GM12878 (cell line): Measurements from ENCODE around the gene EMP2. TPM values are rescaled to one million over a fixed set of nuclear protein-coding genes. Genes with fewer than 3 reads are reported as not detected.

Source experiments
- ATAC-seq: fragments of 200-7000 bp; cut with Tn5 transposase; 3 replicates; pipeline ENCODE4 v1.9.1; 2020; ENCODE audit warnings: mild to moderate bottlenecking, moderate library complexity
- BruUV-seq: library from RNA; stranded (reverse); fragments of 400-500 nt; replicated peaks from 2 replicates; lab custom pipeline; 2021; lab: Mats Ljungman, UMichigan
- CTCF ChIA-PET: fragments of 300-600 bp; sonication (Branson Sonifier 250); formaldehyde crosslinking; extraction: SDS; loops from one replicate; lab custom pipeline; 2021; ENCODE audit warnings: inconsistent platforms; lab: Yijun Ruan, JAX
- POLR2A ChIA-PET: fragments of 350-600 bp; formaldehyde crosslinking; extraction: SDS; loops from one replicate; lab custom pipeline; 2021; ENCODE audit warnings: inconsistent platforms; lab: Charles Lee
- RAD21 ChIA-PET: fragments of 300-600 bp; sonication (Branson Sonifier 250); formaldehyde crosslinking; loops from one replicate; lab custom pipeline; 2023; ENCODE audit warnings: antibody characterized with exemption; ENCODE audit not compliant: unreplicated experiment; lab: Charles Lee
- SMC1A ChIA-PET: fragments of 300-600 bp; sonication (Branson Sonifier 250); formaldehyde crosslinking; loops from one replicate; lab custom pipeline; 2023; ENCODE audit not compliant: unreplicated experiment, uncharacterized antibody; lab: Charles Lee
- DNase-seq: peaks from one replicate; pipeline ENCODE4 v3.0.0-alpha.2; 2011; ENCODE audit warnings: low read depth, low spot score
- FAIRE-seq: peaks from 3 replicates; lab custom pipeline; 2011; peaks lifted over from hg19 to GRCh38; lab: Jason Lieb, UNC
- H2AFZ ChIP-seq: 2 replicates; pipeline ENCODE4 v1.6.0; 2011; ENCODE audit warnings: low read depth, low read length, control low read depth; ENCODE audit not compliant: control insufficient read depth
- H3K27ac ChIP-seq: 2 replicates; pipeline ENCODE4 v1.5.1; 2011; ENCODE audit warnings: control low read depth; ENCODE audit not compliant: control insufficient read depth, insufficient read depth
- H3K27me3 ChIP-seq, 2 experiments: replicated peaks in 1 of 2; 2 replicates each; pipeline versions ENCODE4 v1.6.0 to v1.6.1; 2011; ENCODE audit warnings: low read length in 1 of 2; ENCODE audit not compliant: control insufficient read depth in 2 of 2, insufficient read depth in 2 of 2
- H3K36me3 ChIP-seq, 2 experiments: 2 replicates each; pipeline ENCODE4 v1.5.1; 2011; ENCODE audit warnings: low read length in 1 of 2; ENCODE audit not compliant: control insufficient read depth in 2 of 2, insufficient read depth in 2 of 2
- H3K4me1 ChIP-seq: 2 replicates; pipeline ENCODE4 v1.6.1; 2011; ENCODE audit warnings: mild to moderate bottlenecking, low read length, moderate library complexity, mixed read lengths; ENCODE audit not compliant: control insufficient read depth, insufficient read depth
- H3K4me2 ChIP-seq: 2 replicates; pipeline ENCODE4 v1.6.0; 2011; ENCODE audit warnings: control low read depth; ENCODE audit not compliant: control insufficient read depth, insufficient read depth
- H3K4me3 ChIP-seq: fragments of 200-600 bp; sonication (generic); 2 replicates; pipeline ENCODE4 v1.5.1; 2016
- H3K79me2 ChIP-seq: 2 replicates; pipeline ENCODE4 v1.6.0; 2011; ENCODE audit warnings: low read length; ENCODE audit not compliant: control insufficient read depth, insufficient read depth
- H3K9ac ChIP-seq: 2 replicates; pipeline ENCODE4 v1.8.0; 2011; ENCODE audit warnings: low read length, control low read depth, mixed read lengths; ENCODE audit not compliant: control insufficient read depth, insufficient read depth
- H3K9me3 ChIP-seq: replicated peaks from 3 replicates; pipeline ENCODE4 v1.5.1; 2011; ENCODE audit warnings: mild to moderate bottlenecking, low read length; ENCODE audit not compliant: control insufficient read depth, insufficient read depth
- H4K20me1 ChIP-seq: 2 replicates; pipeline ENCODE4 v1.6.0; 2011; ENCODE audit not compliant: control insufficient read depth, insufficient read depth
- BRCA1 ChIP-seq: IDR thresholded peaks from 2 replicates; pipeline ENCODE4 v1.6.1; 2011; ENCODE audit warnings: low read depth, low read length, improper control_type of control experiment
- CREM ChIP-seq: IDR thresholded peaks from 2 replicates; pipeline ENCODE4 v1.6.1; 2014; ENCODE audit warnings: antibody characterized with exemption, low read depth
- ETV6 ChIP-seq, 2 experiments: fragments of 450-650 bp in 1 of 2; IDR thresholded peaks in 1 of 2; conservative IDR thresholded peaks in 1 of 2; 2 replicates each; pipeline ENCODE4 v1.6.1; 2014; ENCODE audit warnings: antibody characterized with exemption in 1 of 2, borderline replicate concordance in 1 of 2, low read depth in 1 of 2, mild to moderate bottlenecking in 1 of 2, moderate library complexity in 1 of 2
- JUNB ChIP-seq: IDR thresholded peaks from 2 replicates; pipeline ENCODE4 v1.6.1; 2016; ENCODE audit warnings: antibody characterized with exemption, mild to moderate bottlenecking
- MYC ChIP-seq: IDR thresholded peaks from 2 replicates; pipeline ENCODE4 v1.6.1; 2011; ENCODE audit warnings: mild to moderate bottlenecking, low read length, moderate library complexity, inconsistent platforms; ENCODE audit not compliant: insufficient read depth, insufficient replicate concordance, insufficient read length, severe bottlenecking
- NR2C2 ChIP-seq: IDR thresholded peaks from 2 replicates; pipeline ENCODE4 v1.6.1; 2011; ENCODE audit warnings: borderline replicate concordance, low read depth; ENCODE audit not compliant: control insufficient read depth, insufficient read length
- STAT3 ChIP-seq: IDR thresholded peaks from 2 replicates; pipeline ENCODE4 v1.6.1; 2011; ENCODE audit warnings: low read depth, low read length, improper control_type of control experiment
- ZZZ3 ChIP-seq: IDR thresholded peaks from 2 replicates; pipeline ENCODE4 v1.6.1; 2011; ENCODE audit warnings: low read depth; ENCODE audit not compliant: control insufficient read depth, insufficient read length
- WGBS: methylation state at CpG from one replicate; pipeline ENCODE4 v1.1.6; 2016; ENCODE audit warnings: low lambda C conversion rate; ENCODE audit not compliant: insufficient replicate concordance, insufficient coverage; ENCODE audit errors: missing lambda C conversion rate; 5-methylcytosine and 5-hydroxymethylcytosine counted together
- in situ Hi-C: fragments of 300-500 bp; cut with MboI; formaldehyde crosslinking; loops from 9 replicates; pipeline ENCODE4 v1.14.3; 2018; ENCODE audit warnings: mixed read lengths
- intact Hi-C: fragments of 100-400 bp; cut with micrococcal nuclease; formaldehyde crosslinking; loops from one replicate; pipeline ENCODE4 v1.14.2; 2022; ENCODE audit not compliant: unreplicated experiment
- polyA plus RNA-seq, 11 experiments: library from polyadenylated mRNA; depleted of rRNA in 4 of 11; unstranded in 6 of 11; stranded (reverse) in 5 of 11; fragments of >200 nt; fragmentation: Nextera tagmentation in 4 of 11; fragmentation: Illumina TruSeq in 1 of 11; extraction: Ambion mirVana in 4 of 11; extraction: Trizol in 1 of 11; gene quantifications; 1 replicate in 1 of 11; 2 replicates in 10 of 11; pipeline versions ENCODE4 v1.2.1 to v1.2.3, GENCODE V29; 2011 to 2016; ENCODE audit warnings: inconsistent platforms in 2 of 11, missing spikeins in 2 of 11, low read depth in 1 of 11
- total RNA-seq, 4 experiments: library from RNA; depleted of rRNA in 3 of 4; stranded (reverse); fragments of >200 nt in 3 of 4; fragmentation: Illumina TruSeq in 1 of 4; extraction: Trizol in 1 of 4; gene quantifications; 2 replicates each; pipeline versions ENCODE4 v1.2.1 to v1.2.3, GENCODE V29; 2013 to 2021
- TF ChIP-seq, protein P1 (sequence below): fragments of 450-650 bp; IDR thresholded peaks from 2 replicates; pipeline ENCODE4 v1.6.1; 2018; ENCODE audit warnings: mild to moderate bottlenecking, low read depth, moderate library complexity; ENCODE audit not compliant: partially characterized antibody
- TF ChIP-seq, protein P2 (sequence below): fragments of 450-650 bp; IDR thresholded peaks from 2 replicates; pipeline ENCODE4 v1.6.1; 2017; ENCODE audit warnings: mild to moderate bottlenecking
- TF ChIP-seq, protein P3 (sequence below): IDR thresholded peaks from 2 replicates; pipeline ENCODE4 v1.6.1; 2011; ENCODE audit warnings: mild to moderate bottlenecking, low read depth, low read length, moderate library complexity; ENCODE audit not compliant: insufficient replicate concordance
- TF ChIP-seq, protein P4 (sequence below): fragments of 450-650 bp; IDR thresholded peaks from 2 replicates; pipeline ENCODE4 v1.6.1; 2017; ENCODE audit warnings: mild to moderate bottlenecking, moderate library complexity

Gene EMP2
- total and polyA plus RNA-seq, 10 of the 15 experiments (the other 5 are each of a cell fraction or from before 2014, with no cell fraction given) = 0.41 to 10.4 (median 3.8) TPM

DNA sequence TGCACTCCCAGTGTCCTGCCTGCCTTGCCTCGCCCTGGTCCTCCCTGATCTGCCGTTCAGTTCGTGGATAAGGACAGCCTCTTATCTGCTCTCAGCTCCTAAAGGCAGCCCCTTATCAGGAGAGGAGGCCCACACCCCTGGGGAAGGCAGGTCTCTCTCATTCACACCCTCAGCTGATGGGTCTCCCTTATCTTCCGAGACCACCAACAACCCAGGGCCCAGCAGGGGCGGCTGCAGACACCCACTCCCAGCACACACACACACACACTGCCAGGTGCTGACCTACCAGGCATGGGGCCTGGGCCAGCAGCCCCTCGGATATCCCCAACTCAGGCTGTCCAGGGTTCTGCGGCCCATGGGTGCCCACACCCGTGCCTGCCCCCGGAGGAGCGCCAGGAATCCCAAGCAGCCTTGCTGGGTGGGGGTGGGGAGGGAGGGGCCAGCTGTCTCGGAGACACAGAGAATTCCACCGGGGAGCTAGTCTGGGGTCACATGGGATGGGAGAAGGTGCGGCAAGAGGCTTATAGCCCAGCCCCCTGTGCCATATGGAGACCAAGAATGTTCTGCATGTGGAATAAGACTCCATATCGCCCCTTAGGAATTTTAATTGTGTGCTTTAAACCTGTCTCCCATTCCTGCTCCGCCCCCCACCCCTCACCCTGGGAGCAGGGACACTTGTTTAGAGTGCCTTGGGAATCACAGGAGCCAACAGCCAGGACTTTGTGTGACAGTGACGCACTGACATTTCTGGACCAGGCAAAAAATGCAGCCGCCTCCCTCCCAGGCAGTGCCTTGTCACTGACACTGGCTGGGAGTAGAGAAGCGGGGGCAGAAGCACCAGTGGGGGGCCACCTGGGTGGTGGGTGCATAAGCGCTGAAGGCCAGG, 41.9 kb upstream of the EMP2 start:
- Histone ChIP-seq H3K9me3 (no peaks in the 10 kb centered on the region), H3K4me3 (no peak overlapping the region), H2AFZ (no peak overlapping the region), H3K79me2 (no peaks in the 10 kb centered on the region), H3K36me3 (no peaks in the 10 kb centered on the region), H3K27me3 (peaks cover 0 to 5% of the 10 kb centered on the region in 2 experiments; a peak in 1 of 4 replicates), H4K20me1 (no peaks in the 10 kb centered on the region), H3K4me2 (no peak overlapping the region), H3K9ac (no peak overlapping the region), H3K4me1 (peaks cover 6% of the 10 kb centered on the region), H3K27ac (no peak overlapping the region)
- BruUV-seq = no TSS peak
- in situ Hi-C loops (no loop called here), intact Hi-C loops (no loop called here)
- ChIA-PET RAD21 (no interaction called here), POLR2A (no interaction called here), SMC1A (no interaction called here), CTCF (no interaction called here)
- DNase-seq = no peak
- ATAC-seq = no peak
- no peak for FAIRE-seq
- WGBS = 43% methylated on average over 19 of the region's 19 CpGs
- TF ChIP-seq MYC (no peak), CREM (no peak), JUNB (no peak), ETV6 (conservative IDR thresholded peaks at IDR 0.05 in 1 of 2, IDR thresholded peaks at IDR 0.05 in 1 of 2; ENCODE audit: borderline replicate concordance in 1 of 2, low read depth in 1 of 2) (no peak), BRCA1 (no peak), STAT3 (no peak), NR2C2 (no peak), ZZZ3 (no peak)
- TF ChIP-seq, protein P1, sequence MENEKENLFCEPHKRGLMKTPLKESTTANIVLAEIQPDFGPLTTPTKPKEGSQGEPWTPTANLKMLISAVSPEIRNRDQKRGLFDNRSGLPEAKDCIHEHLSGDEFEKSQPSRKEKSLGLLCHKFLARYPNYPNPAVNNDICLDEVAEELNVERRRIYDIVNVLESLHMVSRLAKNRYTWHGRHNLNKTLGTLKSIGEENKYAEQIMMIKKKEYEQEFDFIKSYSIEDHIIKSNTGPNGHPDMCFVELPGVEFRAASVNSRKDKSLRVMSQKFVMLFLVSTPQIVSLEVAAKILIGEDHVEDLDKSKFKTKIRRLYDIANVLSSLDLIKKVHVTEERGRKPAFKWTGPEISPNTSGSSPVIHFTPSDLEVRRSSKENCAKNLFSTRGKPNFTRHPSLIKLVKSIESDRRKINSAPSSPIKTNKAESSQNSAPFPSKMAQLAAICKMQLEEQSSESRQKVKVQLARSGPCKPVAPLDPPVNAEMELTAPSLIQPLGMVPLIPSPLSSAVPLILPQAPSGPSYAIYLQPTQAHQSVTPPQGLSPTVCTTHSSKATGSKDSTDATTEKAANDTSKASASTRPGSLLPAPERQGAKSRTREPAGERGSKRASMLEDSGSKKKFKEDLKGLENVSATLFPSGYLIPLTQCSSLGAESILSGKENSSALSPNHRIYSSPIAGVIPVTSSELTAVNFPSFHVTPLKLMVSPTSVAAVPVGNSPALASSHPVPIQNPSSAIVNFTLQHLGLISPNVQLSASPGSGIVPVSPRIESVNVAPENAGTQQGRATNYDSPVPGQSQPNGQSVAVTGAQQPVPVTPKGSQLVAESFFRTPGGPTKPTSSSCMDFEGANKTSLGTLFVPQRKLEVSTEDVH = no peak
- TF ChIP-seq, protein P2, sequence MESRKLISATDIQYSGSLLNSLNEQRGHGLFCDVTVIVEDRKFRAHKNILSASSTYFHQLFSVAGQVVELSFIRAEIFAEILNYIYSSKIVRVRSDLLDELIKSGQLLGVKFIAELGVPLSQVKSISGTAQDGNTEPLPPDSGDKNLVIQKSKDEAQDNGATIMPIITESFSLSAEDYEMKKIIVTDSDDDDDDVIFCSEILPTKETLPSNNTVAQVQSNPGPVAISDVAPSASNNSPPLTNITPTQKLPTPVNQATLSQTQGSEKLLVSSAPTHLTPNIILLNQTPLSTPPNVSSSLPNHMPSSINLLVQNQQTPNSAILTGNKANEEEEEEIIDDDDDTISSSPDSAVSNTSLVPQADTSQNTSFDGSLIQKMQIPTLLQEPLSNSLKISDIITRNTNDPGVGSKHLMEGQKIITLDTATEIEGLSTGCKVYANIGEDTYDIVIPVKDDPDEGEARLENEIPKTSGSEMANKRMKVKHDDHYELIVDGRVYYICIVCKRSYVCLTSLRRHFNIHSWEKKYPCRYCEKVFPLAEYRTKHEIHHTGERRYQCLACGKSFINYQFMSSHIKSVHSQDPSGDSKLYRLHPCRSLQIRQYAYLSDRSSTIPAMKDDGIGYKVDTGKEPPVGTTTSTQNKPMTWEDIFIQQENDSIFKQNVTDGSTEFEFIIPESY = no peak
- TF ChIP-seq, protein P3, sequence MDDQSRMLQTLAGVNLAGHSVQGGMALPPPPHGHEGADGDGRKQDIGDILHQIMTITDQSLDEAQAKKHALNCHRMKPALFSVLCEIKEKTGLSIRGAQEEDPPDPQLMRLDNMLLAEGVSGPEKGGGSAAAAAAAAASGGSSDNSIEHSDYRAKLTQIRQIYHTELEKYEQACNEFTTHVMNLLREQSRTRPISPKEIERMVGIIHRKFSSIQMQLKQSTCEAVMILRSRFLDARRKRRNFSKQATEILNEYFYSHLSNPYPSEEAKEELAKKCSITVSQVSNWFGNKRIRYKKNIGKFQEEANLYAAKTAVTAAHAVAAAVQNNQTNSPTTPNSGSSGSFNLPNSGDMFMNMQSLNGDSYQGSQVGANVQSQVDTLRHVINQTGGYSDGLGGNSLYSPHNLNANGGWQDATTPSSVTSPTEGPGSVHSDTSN = no peak
- TF ChIP-seq, protein P4, sequence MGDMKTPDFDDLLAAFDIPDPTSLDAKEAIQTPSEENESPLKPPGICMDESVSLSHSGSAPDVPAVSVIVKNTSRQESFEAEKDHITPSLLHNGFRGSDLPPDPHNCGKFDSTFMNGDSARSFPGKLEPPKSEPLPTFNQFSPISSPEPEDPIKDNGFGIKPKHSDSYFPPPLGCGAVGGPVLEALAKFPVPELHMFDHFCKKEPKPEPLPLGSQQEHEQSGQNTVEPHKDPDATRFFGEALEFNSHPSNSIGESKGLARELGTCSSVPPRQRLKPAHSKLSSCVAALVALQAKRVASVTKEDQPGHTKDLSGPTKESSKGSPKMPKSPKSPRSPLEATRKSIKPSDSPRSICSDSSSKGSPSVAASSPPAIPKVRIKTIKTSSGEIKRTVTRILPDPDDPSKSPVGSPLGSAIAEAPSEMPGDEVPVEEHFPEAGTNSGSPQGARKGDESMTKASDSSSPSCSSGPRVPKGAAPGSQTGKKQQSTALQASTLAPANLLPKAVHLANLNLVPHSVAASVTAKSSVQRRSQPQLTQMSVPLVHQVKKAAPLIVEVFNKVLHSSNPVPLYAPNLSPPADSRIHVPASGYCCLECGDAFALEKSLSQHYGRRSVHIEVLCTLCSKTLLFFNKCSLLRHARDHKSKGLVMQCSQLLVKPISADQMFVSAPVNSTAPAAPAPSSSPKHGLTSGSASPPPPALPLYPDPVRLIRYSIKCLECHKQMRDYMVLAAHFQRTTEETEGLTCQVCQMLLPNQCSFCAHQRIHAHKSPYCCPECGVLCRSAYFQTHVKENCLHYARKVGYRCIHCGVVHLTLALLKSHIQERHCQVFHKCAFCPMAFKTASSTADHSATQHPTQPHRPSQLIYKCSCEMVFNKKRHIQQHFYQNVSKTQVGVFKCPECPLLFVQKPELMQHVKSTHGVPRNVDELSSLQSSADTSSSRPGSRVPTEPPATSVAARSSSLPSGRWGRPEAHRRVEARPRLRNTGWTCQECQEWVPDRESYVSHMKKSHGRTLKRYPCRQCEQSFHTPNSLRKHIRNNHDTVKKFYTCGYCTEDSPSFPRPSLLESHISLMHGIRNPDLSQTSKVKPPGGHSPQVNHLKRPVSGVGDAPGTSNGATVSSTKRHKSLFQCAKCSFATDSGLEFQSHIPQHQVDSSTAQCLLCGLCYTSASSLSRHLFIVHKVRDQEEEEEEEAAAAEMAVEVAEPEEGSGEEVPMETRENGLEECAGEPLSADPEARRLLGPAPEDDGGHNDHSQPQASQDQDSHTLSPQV = no peak
